ENCODE results near the gene PPP1R12B. TPM values are rescaled to one million over a fixed set of nuclear protein-coding genes. Genes with fewer than 3 reads are reported as not detected.

PPP1R12B gene, protein sequence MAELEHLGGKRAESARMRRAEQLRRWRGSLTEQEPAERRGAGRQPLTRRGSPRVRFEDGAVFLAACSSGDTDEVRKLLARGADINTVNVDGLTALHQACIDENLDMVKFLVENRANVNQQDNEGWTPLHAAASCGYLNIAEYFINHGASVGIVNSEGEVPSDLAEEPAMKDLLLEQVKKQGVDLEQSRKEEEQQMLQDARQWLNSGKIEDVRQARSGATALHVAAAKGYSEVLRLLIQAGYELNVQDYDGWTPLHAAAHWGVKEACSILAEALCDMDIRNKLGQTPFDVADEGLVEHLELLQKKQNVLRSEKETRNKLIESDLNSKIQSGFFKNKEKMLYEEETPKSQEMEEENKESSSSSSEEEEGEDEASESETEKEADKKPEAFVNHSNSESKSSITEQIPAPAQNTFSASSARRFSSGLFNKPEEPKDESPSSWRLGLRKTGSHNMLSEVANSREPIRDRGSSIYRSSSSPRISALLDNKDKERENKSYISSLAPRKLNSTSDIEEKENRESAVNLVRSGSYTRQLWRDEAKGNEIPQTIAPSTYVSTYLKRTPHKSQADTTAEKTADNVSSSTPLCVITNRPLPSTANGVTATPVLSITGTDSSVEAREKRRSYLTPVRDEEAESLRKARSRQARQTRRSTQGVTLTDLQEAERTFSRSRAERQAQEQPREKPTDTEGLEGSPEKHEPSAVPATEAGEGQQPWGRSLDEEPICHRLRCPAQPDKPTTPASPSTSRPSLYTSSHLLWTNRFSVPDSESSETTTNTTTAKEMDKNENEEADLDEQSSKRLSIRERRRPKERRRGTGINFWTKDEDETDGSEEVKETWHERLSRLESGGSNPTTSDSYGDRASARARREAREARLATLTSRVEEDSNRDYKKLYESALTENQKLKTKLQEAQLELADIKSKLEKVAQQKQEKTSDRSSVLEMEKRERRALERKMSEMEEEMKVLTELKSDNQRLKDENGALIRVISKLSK
- total RNA-seq: 3.6 and 5.7 TPM in 2 replicates

DNA sequence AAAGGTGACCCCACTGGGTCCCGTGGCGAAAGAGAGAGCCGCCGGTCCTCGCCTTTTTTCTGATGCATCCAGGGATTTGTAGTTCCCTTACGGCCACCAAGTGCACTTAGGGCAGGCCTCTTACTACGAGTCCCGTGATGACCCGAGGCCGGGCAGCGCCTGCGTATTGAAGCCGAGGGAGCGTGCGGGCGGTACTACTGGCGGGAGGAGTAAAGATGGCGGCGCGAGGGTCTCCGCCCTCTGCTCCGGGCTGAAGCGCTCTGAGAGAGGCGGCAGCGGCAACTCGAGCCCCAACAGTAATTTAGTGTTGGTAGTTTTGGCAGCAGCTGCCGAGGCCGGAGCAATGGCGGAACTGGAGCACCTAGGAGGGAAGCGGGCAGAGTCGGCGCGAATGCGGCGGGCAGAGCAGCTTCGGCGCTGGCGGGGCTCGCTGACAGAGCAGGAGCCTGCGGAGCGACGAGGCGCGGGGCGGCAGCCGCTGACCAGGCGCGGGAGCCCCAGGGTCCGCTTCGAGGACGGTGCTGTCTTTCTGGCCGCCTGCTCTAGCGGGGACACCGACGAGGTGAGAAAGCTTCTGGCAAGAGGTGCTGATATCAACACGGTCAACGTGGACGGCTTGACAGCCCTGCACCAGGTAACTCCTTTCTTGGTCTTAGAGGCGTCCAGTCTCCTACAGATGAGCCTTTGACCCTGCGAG lies at the start of gene PPP1R12B:
TSS of gene PPP1R12B (plus strand) at position 191 of the 697 bp plus-strand sequence. CDS start at position 344, 153 bp downstream.

Other genes starting within 250 kb of the PPP1R12B start
- not detected in 2 replicates for gene GPR37L1, start 225.8 kb upstream of the PPP1R12B start, total RNA-seq
- 25.4 and 32.6 TPM in 2 replicates for gene ARL8A, start 204.0 kb upstream of the PPP1R12B start, total RNA-seq
- not detected in 2 replicates for gene PTPN7, start 188.1 kb upstream of the PPP1R12B start, total RNA-seq
- 0.04 and 0.16 TPM in 2 replicates for gene LGR6, start 154.9 kb upstream of the PPP1R12B start, total RNA-seq
- 42.3 and 91.0 TPM in 2 replicates for gene UBE2T, start 6.8 kb upstream of the PPP1R12B start, total RNA-seq

Measured in hair follicular keratinocyte (primary cell).